Loucy (cell line): ENCODE data around the gene CRYBB2.
"Not testable (repeated sequence)": the region's sequence is repeated elsewhere in the genome, so short reads cannot be mapped to it uniquely, and the experiment has no call there.

Experiments used
- H2AFZ ChIP-seq: fragments of 200-600 bp; sonication (generic); 2 replicates; pipeline ENCODE4 v1.6.0; 2016; ENCODE audit warnings: antibody characterized with exemption, mild to moderate bottlenecking, low read length, moderate library complexity
- H3F3A ChIP-seq: fragments of 200-600 bp; 2 replicates; pipeline ENCODE4 v1.6.0; 2016; ENCODE audit warnings: antibody characterized with exemption, low read depth, mild to moderate bottlenecking
- H3K27me3 ChIP-seq: fragments of 200-600 bp; sonication (generic); 2 replicates; pipeline ENCODE4 v1.6.1; 2014; ENCODE audit warnings: low read length, mild to moderate bottlenecking; ENCODE audit not compliant: insufficient read depth, poor library complexity, severe bottlenecking
- H3K36me3 ChIP-seq: fragments of 200-600 bp; sonication (generic); 2 replicates; pipeline ENCODE4 v1.6.1; 2016; ENCODE audit warnings: low read length; ENCODE audit not compliant: insufficient read depth
- H3K4me1 ChIP-seq: fragments of 200-600 bp; sonication (generic); 2 replicates; pipeline ENCODE4 v1.5.1; 2014; ENCODE audit warnings: low read length, mild to moderate bottlenecking; ENCODE audit not compliant: insufficient read depth, poor library complexity, severe bottlenecking
- H3K4me2 ChIP-seq: fragments of 200-600 bp; sonication (generic); 2 replicates; pipeline ENCODE4 v1.6.0; 2014; ENCODE audit warnings: antibody characterized with exemption, low read length, low read depth, mild to moderate bottlenecking; ENCODE audit not compliant: poor library complexity, severe bottlenecking
- H3K4me3 ChIP-seq: fragments of 200-600 bp; sonication (generic); 2 replicates; pipeline ENCODE4 v1.5.1; 2014; ENCODE audit warnings: low read length, mild to moderate bottlenecking, mixed read lengths; ENCODE audit not compliant: poor library complexity, severe bottlenecking
- H3K79me2 ChIP-seq: fragments of 200-600 bp; sonication (generic); 2 replicates; pipeline ENCODE4 v1.6.1; 2014; ENCODE audit warnings: low read length; ENCODE audit not compliant: insufficient read depth
- H3K9ac ChIP-seq: fragments of 200-600 bp; sonication (generic); 2 replicates; pipeline ENCODE4 v1.6.0; 2014; ENCODE audit warnings: mild to moderate bottlenecking, low read depth, low read length, moderate library complexity; ENCODE audit not compliant: poor library complexity, severe bottlenecking
- H3K9me2 ChIP-seq: fragments of 200-600 bp; sonication (generic); replicated peaks from 2 replicates; pipeline ENCODE4 v1.6.1; 2016; ENCODE audit warnings: low read depth, low read length, mixed read lengths
- H3K9me3 ChIP-seq: fragments of 200-600 bp; sonication (generic); 2 replicates; pipeline ENCODE4 v1.6.1; 2014; ENCODE audit warnings: mild to moderate bottlenecking, antibody characterized with exemption, low read length, low read depth; ENCODE audit not compliant: insufficient read depth
- H4K20me1 ChIP-seq: fragments of 200-600 bp; sonication (generic); 2 replicates; pipeline ENCODE4 v1.6.0; 2014; ENCODE audit warnings: antibody characterized with exemption, low read length, mild to moderate bottlenecking; ENCODE audit not compliant: insufficient read depth, poor library complexity, severe bottlenecking
- EZH2phosphoT487 ChIP-seq: fragments of 200-600 bp; IDR thresholded peaks from 2 replicates; pipeline ENCODE4 v1.6.1; 2018; ENCODE audit warnings: antibody characterized with exemption, mild to moderate bottlenecking, moderate library complexity, borderline replicate concordance
- TF ChIP-seq, protein P1 (sequence below): fragments of 200-600 bp; sonication (generic); conservative IDR thresholded peaks from 2 replicates; pipeline ENCODE4 v1.5.1; 2014; ENCODE audit warnings: mild to moderate bottlenecking, antibody characterized with exemption, low read length

The CRYBB2 gene

DNA sequence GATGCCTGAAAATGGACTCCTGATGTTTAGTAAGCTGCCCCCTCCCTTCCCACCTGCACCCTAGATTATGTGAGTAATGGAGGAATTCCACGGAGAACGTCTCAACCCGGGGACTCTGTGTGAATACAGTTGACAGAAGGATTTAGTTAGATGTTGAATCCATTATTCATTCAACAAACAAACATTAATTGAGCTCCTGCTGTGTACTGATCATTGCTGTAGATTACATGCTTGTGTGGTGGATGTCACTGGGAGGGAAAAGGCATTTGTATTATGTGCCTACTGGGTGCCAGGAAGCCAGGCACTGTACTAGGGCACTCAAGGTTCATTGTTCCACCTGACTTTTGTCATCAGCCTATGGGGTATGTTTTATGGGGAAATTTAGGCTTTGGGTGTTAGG is 42.6 kb upstream of the CRYBB2 start:
- H3K4me1 ChIP-seq, result no peaks in the 10 kb centered on the region
- H3F3A ChIP-seq, result no peaks in the 10 kb centered on the region
- H3K36me3 ChIP-seq, result no peaks in the 10 kb centered on the region
- H3K9ac ChIP-seq, result no peak overlapping the region
- H3K4me2 ChIP-seq, result no peak overlapping the region
- H3K9me3 ChIP-seq, result no peaks in the 10 kb centered on the region
- no peak overlapping the region for H3K4me3 ChIP-seq
- no peaks in the 10 kb centered on the region for H3K27me3 ChIP-seq
- H2AFZ ChIP-seq, result no peak overlapping the region
- H3K9me2 ChIP-seq, result no peaks in the 10 kb centered on the region
- H3K79me2 ChIP-seq, result no peaks in the 10 kb centered on the region
- H4K20me1 ChIP-seq, result no peaks in the 10 kb centered on the region
- TF ChIP-seq EZH2phosphoT487, result no peak
- TF ChIP-seq, protein P1, sequence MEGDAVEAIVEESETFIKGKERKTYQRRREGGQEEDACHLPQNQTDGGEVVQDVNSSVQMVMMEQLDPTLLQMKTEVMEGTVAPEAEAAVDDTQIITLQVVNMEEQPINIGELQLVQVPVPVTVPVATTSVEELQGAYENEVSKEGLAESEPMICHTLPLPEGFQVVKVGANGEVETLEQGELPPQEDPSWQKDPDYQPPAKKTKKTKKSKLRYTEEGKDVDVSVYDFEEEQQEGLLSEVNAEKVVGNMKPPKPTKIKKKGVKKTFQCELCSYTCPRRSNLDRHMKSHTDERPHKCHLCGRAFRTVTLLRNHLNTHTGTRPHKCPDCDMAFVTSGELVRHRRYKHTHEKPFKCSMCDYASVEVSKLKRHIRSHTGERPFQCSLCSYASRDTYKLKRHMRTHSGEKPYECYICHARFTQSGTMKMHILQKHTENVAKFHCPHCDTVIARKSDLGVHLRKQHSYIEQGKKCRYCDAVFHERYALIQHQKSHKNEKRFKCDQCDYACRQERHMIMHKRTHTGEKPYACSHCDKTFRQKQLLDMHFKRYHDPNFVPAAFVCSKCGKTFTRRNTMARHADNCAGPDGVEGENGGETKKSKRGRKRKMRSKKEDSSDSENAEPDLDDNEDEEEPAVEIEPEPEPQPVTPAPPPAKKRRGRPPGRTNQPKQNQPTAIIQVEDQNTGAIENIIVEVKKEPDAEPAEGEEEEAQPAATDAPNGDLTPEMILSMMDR, result no peak

DNA sequence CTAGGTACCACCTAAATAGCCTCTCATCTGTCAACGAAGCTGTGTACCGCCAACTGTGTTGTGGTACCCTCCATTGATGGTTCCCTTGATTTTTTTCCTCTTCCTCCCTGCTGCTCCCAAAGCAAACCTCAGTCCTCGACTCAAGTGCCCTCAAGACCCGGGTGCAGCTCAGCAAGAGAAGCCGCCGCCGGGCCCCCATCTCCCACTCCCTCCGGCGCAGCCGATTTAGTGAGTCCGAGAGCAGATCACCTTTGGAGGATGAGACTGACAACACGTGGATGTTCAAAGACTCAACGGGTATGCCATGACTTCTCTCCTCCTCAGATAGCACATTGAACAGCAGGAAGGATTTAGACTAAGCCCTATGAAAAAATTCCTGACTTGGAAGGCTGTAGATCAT is 42.2 kb upstream of the CRYBB2 start:
- Histone ChIP-seq H4K20me1 (no peaks in the 10 kb centered on the region), H3F3A (no peaks in the 10 kb centered on the region), H3K9me2 (no peaks in the 10 kb centered on the region), H2AFZ (no peak overlapping the region), H3K27me3 (no peaks in the 10 kb centered on the region), H3K36me3 (no peaks in the 10 kb centered on the region), H3K9me3 (no peaks in the 10 kb centered on the region), H3K9ac (no peak overlapping the region), H3K4me1 (no peaks in the 10 kb centered on the region), H3K4me3 (no peak overlapping the region), H3K79me2 (no peaks in the 10 kb centered on the region), H3K4me2 (no peak overlapping the region)
- TF ChIP-seq, protein P1, result no peak
- TF ChIP-seq EZH2phosphoT487, result no peak

DNA sequence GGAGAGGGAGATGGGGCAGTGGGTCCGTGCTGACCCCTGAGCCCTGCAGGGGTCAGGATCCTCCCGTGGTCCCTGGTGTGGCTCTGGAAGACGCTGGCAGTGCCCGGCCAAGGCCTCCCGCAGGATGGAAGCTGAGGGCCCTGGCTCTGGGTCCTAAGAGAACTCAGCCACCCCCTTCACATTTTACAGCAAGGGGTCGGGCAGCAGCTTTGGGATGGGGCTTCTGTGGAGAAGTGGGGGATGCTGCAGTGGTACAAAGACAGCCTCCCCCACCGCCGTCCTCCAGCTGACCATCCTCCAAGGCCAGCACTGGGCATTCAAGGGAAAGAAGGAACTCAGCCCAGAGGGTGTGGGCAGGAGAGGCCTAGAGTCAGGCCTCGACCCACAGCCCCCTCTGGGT is 41.5 kb upstream of the CRYBB2 start:
- no peak overlapping the region for H3K4me3 ChIP-seq
- H3K9me3 ChIP-seq, result no peaks in the 10 kb centered on the region
- TF ChIP-seq EZH2phosphoT487, result no peak
- no peak overlapping the region for H3K4me2 ChIP-seq
- H3K79me2 ChIP-seq, result no peaks in the 10 kb centered on the region
- no peaks in the 10 kb centered on the region for H3K36me3 ChIP-seq
- no peaks in the 10 kb centered on the region for H3K4me1 ChIP-seq
- no peak overlapping the region for H2AFZ ChIP-seq
- H3K9ac ChIP-seq, result no peak overlapping the region
- H4K20me1 ChIP-seq, result no peaks in the 10 kb centered on the region
- no peaks in the 10 kb centered on the region for H3F3A ChIP-seq
- H3K9me2 ChIP-seq, result no peaks in the 10 kb centered on the region
- no peaks in the 10 kb centered on the region for H3K27me3 ChIP-seq

DNA sequence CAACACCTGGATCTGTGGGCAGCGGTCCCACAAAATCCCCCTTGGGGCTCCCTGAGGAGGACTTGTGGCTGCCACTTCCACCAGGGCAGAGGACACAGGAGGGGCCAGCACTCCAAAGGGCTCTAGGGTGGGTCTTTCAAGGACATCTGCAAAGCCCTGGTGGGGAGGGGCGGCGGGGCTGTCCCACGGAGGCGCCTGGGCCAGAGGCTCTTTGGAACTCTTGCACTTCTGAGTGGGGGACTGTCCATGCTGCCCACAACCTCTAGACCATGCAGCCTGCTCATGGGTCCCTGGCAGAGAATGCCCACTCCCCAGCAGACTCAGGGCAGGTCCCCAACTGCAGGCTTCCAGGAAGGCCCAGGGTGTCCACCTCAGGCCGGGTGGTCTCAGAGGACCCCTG is 41.1 kb upstream of the CRYBB2 start:
- not testable (repeated sequence) for H3K4me1 ChIP-seq, H3K4me2 ChIP-seq, H3K4me3 ChIP-seq, H3K9ac ChIP-seq, H2AFZ ChIP-seq, H3K9me2 ChIP-seq, H3K79me2 ChIP-seq, H4K20me1 ChIP-seq, H3K27me3 ChIP-seq, H3K9me3 ChIP-seq, H3F3A ChIP-seq, H3K36me3 ChIP-seq

DNA sequence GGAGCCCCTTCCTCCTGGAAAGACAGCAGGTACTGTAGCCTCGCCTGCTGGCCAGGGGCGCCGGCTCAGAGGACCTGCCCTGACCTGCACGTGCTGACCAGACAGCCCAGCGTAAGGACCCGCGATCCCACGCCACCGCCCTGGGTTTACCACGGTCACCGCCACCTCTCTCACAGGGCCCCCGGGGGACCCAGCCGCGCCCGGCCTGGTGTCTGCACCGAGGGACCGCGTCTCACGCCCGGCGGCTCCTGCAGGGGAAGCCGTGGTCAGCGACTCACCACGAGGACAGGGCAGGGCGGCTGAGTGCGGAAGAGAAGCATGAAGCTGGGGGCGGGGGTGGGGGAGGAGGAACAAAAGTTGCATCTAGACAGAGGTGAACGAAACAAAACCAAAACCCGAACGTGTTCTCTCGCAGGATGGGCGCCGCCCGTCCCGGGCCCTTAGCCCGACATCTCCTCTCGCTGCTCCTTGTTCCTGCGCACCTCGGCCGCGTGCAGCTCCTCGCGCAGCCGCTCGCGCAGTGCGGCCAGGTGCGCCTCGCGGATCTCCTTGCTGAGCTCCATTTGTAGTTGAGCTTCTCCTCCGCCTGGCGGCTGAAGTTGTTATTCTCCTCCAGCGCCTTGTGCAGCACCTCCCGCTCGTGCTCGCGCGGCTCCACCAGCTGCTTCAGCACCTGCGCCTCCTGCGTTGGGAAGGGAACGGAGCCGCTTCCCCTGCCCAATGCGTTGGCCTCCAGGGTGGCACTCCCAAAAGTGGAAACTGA is 40.4 kb upstream of the CRYBB2 start:
- H3K4me3 ChIP-seq, H2AFZ ChIP-seq, H3K36me3 ChIP-seq, H3K9me3 ChIP-seq, H3K9me2 ChIP-seq, H4K20me1 ChIP-seq, H3F3A ChIP-seq, H3K9ac ChIP-seq, H3K4me1 ChIP-seq, H3K79me2 ChIP-seq, H3K27me3 ChIP-seq, H3K4me2 ChIP-seq: not testable (repeated sequence)
